GM18951 (cell line): ENCODE results near the gene LRSAM1.

ENCODE experiments used
- POLR2A ChIP-seq: IDR thresholded peaks from 4 replicates; pipeline ENCODE4 v1.6.1; 2011; ENCODE audit warnings: mild to moderate bottlenecking; ENCODE audit not compliant: insufficient read length, insufficient read depth; ENCODE audit errors: extremely low read depth
- in situ Hi-C: fragments of 300-500 bp; cut with MboI; formaldehyde crosslinking; loops from one replicate; pipeline ENCODE4 v1.12.0; 2022; ENCODE audit warnings: low sequenced_read_pairs, mixed read lengths, inconsistent platforms; ENCODE audit not compliant: unreplicated experiment

The LRSAM1 gene

DNA sequence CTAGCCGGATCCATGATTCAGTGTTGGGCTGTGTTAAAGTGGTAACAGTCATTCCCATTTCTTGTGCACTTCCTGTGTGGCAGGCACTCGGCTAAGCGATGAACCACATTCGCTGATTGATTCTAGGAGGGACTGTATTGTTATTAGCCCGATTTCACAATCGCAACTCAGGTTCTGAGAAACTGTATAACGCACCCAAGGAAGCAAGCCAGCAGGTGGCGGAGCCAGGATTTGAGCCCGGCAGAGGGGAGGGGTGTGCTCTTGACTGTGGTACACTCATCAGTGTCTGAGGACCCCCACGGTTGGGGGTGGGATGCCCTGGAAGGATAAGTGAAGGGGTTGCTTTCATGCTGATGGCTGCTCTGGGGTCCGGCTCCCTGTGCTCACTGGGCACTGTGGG lies 34.7 kb downstream of the LRSAM1 start:
- no peak for TF ChIP-seq POLR2A
- in situ Hi-C loops: no loop called here

DNA sequence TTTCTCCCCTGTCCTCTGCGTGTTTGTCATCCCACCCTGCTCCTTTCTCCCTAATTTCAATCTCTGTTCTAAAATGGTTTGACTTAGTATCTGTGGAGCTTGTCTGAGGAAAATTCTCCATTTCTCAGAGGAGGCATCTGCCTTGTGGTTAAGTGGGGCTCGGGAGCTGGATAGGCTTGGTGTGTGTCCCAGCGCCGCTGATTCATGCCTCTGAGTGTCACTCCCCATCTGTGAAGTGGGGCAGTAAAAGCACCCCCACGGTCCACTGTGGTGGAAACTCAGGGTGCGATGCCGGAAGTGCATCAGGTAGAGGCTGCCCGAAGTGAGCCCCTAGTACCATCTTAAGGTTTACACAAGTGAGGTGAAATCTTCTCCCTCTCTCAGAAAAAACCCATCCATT lies 37.6 kb downstream of the LRSAM1 start:
- no peak for TF ChIP-seq POLR2A
- in situ Hi-C loops: no loop called here

DNA sequence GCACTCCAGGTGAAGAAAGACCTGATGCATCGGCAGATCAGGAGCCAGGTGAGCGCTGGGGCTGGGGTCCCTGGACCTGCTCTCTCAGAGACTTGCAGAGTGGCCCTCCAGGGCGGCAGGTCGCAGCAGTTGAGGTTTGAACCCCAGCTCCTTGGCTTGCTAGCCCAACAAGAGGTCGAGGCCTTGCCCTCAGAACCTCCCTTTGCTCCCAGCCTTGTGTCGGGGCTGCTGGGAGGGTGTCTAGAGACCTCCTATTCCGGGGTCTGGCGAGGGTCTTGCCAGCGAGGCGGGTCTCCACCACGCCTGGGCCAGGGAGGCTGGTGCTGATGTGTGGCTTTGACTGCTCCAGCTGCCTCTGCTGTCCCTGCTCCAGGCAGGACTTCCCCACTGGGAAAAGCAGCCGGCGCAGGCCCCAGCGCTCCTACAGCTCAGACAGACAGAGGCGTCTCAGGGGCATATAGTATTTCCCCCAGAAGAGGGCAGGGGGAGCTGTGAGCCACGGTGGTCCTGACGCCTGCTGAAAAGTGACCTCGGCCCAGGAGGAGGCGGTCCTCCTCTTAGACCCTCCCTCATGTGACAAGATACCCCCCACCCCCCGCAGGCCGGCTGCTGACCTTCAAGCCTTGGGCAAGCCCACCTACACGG lies 38.3 kb downstream of the LRSAM1 start:
- in situ Hi-C loops: no loop called here
- no peak for TF ChIP-seq POLR2A

DNA sequence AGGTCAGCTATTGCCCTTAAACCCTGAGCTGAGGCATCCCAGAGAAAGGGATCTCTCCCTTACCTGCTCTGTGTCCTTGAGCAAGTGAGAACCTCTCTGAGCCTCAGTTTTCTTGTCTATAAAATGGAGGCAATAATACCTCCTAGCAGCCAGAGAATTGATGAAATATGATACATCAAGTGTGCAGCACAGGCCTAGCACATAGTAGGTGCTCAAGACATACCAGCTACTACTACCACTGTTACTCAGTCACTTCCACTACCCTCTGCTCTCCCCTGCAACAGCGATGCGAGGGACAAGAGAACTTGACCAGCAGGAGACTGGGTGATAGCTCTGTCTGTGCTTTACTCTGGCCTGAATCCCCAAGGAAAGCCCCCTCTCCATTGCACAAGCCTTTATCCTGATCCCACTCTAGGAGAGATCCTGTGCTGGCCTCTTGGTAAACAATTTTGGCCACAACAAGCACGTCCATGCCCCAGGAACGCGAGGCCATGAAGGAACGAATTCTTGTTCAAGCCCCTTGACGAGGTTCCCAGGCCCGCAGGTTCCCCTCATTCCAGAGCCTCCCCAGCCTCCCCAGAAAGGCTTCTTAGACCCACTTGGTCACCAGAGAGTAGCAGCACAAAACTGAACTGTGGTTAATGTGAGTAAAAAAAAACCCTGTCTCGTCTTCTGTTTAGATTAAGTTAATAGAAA lies 39.4 kb downstream of the LRSAM1 start:
- in situ Hi-C loops: no loop called here
- TF ChIP-seq POLR2A: no peak

DNA sequence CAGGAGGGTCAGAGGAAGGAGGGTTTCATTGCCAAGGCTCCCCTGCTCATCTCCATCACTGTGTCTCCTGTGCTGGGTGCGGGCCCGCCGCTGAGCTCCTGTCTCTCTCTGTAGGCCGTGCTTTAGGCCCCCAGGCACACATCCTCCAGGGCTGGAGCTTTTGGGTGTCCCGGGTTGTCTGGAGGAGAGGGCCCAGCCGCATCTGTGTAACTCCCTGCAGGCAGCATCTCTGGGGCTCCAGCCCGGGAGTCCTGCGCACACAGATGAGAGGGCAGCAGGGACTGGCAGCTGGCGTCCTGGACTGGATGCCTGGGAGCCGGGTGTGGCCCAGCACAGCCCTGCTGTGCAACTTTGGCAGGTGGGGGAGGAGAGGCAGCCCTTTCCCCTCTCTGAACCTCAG lies 40.2 kb downstream of the LRSAM1 start:
- in situ Hi-C loops: no loop called here

DNA sequence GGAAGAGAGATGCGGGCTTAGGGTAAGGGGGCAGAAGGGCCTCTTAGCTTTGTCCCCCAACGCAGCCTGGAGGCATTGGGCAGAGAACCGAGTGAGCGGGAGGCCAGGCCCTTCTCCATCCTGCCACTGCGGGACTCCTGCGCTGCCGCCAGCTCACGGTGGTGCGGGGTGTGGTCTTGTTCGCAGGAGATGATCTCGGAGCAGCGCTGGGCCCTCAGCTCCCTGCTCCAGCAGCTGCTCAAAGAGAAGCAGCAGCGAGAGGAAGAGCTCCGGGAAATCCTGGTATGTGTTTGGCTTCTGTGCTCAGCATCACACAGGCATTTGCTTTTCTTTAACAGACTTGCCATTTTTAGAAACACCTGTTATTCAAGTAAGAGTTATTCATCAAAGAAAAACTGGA lies 41.3 kb downstream of the LRSAM1 start:
- TF ChIP-seq POLR2A: no peak
- in situ Hi-C loops: no loop called here

More for the DNA sequence above, 40.2 kb downstream of the LRSAM1 start:
- TF ChIP-seq POLR2A: no peak

DNA sequence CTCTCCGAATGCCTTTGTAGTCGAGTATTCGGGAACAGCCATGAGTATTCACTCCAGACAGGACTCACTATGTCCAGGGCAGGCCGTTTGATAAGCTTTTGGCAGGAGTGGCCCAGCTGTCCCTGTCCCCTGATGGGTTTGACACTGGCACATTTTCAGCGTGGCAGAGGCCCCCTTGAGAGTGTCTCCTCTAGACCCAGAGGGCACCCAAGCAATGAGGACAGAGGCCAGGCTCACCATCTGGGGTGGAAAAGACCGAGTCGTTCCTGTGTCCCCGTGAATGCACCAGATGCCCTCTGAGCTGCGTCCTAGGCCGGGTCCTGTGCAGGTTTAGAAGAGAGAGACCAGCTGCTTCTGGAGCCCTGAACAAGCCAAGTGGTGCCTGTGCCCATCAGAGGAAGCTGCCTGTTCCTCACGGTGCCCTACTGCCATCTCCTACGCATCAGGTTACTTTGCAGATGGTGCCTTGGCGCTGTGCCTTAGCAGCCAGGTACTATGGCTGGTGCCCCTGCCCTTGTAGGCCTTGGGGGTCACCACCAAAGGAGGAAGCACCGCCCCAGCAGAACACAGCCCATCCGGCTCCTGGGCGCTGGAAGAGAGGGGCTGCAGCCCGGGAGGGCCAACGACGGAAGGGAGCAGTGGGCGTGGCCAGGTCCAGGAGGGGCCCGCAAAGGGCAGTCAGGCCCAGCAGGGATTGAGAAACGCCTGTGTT lies 42.4 kb downstream of the LRSAM1 start:
- no peak for TF ChIP-seq POLR2A
- in situ Hi-C loops: no loop called here

DNA sequence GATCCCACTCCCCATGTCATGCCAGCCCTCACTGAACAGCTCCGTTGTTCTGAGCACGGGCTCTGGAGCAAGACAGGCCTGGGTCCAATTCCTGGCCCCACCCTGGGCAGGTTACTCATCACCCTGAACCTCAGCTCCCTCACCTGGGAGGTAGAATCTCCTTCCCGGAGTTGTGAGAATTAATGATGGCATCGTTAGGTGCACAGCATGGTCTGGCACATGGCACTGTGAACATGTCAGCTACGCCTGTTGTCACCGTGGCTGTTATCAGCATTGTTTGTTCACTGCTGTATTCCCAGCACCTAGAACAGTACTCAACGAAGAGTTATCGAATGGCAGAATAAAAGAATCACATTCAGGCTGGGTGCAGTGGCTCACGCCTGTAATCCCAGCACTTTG lies 43.0 kb downstream of the LRSAM1 start:
- TF ChIP-seq POLR2A: no peak
- in situ Hi-C loops: no loop called here

DNA sequence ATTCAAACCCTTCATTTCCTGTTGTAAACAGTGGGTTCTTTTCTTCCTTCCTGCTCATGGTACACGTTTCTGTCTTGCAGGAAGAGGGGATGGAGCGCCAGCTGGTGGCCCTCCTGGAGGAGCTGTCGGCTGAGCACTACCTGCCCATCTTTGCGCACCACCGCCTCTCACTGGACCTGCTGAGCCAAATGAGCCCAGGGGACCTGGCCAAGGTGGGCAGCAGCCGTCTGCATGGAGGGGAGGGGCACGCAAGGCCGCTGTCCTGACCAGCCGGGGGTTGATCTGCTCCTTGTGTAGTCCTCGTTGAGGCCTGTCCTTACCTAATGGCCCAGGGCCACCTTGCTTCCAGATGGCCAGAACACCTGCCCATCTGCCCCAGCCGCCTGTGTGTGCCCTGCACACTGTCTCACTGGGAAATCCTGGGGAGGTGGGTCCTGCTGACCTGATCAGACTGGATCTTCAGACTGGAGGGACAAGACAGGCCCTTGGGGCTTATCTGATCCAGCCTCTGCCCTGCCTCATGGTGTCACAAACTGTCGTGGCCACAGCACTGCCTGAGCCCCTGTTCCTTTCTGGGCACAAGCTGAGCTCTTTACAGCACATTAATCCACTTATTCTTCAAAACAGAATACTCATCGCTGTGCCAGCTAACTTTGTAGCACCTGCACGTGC lies 44.7 kb downstream of the LRSAM1 start:
- no peak for TF ChIP-seq POLR2A
- in situ Hi-C loops: no loop called here

DNA sequence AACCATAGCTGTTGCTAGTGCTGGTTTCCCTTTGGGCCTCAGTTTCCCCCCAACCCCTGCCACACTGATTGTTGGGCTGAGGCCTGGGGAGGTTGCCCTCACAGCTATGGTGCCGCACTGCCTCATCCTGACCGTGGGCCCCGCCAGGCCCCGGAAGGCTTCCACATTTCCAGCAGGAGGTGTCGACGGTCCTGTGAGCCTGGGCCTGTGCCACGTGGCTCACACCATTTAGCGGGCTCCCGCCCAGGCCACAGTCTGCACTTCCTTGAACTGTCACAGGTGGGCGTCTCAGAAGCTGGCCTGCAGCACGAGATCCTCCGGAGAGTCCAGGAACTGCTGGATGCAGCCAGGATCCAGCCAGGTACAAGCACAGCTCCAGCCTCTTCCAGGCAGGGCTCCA lies 45.7 kb downstream of the LRSAM1 start:
- TF ChIP-seq POLR2A: no peak
- in situ Hi-C loops: no loop called here

DNA sequence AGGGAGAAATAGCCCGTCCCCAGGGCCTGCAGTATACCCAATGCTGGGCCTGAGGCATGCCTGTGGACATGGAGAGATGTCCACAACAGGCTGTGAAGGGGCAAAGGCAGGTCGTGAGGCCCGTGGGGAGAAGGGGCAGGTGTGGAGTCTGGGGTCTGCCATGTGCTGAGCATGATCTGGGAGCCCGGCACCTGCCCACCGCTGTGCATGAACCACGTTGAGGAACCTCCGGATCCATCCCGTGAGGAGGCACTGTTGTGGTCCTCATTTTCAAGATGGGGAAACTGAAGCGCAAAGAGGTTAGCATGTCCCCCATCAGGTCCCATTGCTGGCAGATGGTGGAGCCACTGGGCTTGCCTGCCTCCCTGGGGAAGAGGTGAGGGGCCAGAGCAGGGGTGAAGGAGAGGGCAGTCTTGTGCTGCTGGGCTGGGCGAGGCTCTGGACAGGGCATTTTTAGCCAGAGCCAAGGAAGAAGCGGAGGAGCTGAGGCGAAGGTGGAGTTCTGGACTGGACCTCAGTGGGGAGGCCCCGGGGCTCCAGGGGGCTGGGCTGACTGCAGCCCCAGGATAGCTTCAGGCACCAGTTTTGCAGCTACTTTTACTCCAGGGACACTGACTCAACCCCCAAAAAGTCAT lies 46.5 kb downstream of the LRSAM1 start:
- in situ Hi-C loops: no loop called here
- no peak for TF ChIP-seq POLR2A

DNA sequence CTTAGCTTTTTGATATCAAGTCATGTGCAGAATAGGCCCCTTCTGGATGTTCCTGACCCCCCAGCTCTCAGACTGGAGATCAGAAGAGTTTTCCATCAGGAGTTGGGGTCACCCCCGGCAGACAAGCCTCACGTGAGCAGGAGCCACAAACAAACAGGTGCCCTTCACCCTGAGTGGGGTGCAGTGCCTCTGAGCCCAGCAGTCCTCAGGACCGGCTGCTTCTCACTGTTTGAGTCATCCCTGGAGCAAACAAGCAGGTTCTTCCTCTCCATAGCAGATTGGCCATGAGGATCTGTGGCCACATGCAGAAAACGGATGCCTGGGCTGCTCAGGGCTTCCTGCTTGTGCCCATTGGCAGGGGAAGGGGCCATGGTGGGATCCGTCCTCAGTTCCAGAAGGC lies 47.0 kb downstream of the LRSAM1 start:
- in situ Hi-C loops: no loop called here
- no peak for TF ChIP-seq POLR2A

DNA sequence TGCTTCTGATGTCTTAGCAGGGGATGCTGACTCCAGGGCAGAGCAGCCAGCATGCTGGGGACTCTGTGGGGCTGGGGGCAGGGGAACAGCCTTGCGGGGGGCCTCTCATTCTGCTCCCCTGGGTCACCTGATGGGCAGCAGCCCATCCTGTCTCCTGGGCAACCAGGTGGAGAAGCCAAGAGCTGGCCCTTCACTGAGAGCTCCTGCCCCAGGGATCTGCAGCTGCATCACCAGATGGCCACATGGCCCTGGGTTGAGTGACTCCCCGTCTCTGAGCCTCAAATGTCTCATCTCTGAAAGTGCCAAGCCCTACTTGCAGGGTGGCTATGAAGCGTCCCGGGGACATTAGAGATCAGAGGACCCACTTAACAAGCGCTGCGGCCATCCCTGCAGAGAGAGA lies 49.1 kb downstream of the LRSAM1 start:
- in situ Hi-C loops: no loop called here
- TF ChIP-seq POLR2A: no peak
